NCI-H1092 (cell line): ENCODE results near the gene SELL.
"Not testable (repeated sequence)": the region's sequence is repeated elsewhere in the genome, so short reads cannot be mapped to it uniquely, and the experiment has no call there.

Experiments
- DNase-seq: peaks from one replicate; lab custom pipeline; 2025; lab: John Stamatoyannopoulos, UW

The SELL gene

GRCh38 chr1:169667699-169668596 is 43.5 kb downstream of the SELL start:
- not testable (repeated sequence) for DNase-seq

GRCh38 chr1:169667227-169667639 is 44.2 kb downstream of the SELL start:
- DNase-seq = not testable (repeated sequence)

GRCh38 chr1:169662680-169663079 is 48.7 kb downstream of the SELL start:
- DNase-seq = not testable (repeated sequence)

- not testable (repeated sequence) for DNase-seq
Measured at GRCh38 chr1:169661066-169661465, 50.4 kb downstream of the SELL start.

DNA sequence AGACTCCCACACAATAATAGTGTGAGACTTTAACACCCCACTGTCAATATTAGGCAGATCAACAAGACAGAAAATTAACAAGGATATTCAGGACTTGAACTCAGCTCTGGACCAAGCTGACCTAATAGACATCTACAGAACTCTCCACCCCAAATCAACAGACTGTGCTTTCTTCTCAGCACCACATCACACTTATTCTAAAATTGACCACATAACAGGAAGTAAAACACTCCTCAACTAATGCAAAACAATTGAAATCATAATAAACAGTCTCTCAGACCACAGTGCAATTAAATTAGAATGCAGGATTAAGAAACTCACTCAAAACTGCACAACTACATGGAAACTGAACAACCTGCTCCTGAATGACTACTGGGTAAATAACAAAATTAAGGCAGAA is 52.6 kb downstream of the SELL start:
- not testable (repeated sequence) for DNase-seq

GRCh38 chr1:169653873-169654272 is 57.5 kb downstream of the SELL start:
- no peak for DNase-seq

DNA sequence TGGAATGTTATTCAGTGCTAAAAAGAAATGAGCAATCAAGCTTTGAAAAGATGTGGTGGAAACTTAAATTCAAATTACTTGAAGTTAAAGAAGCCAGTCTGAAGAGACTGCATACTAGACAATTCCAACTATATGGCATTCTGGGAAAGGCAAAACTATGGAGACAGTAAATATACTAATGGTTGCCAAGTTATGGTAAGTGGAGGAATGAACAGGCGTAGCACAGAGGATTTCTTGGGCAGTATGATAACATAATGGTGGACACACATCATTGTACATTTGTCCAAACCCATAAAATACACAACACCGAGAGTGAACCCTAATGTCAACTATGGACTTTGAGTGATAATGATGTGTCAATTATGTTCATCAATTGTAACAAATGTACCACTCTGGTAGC is 60.4 kb downstream of the SELL start:
- no peak for DNase-seq

GRCh38 chr1:169650551-169650950 is 60.9 kb downstream of the SELL start:
- no peak for DNase-seq

DNA sequence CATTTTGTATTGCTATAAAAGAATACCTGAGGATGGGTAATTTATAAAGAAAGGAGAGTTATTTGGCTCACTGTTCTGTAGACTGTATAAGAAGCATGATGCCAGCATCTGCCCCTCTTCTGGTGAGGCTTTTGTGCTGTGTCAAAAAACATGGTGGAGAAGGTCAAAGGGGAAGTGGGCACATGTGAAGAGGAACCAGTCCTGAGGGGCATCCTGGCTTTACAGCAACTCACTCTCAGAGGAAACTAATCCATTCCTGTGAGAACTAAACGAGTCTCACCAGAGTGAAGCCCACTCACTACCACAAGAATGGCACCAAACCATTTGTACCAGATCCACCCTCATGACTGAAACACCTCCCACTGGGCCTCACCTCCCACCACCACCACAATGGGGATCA is 62.7 kb downstream of the SELL start:
- DNase-seq = no peak

DNA sequence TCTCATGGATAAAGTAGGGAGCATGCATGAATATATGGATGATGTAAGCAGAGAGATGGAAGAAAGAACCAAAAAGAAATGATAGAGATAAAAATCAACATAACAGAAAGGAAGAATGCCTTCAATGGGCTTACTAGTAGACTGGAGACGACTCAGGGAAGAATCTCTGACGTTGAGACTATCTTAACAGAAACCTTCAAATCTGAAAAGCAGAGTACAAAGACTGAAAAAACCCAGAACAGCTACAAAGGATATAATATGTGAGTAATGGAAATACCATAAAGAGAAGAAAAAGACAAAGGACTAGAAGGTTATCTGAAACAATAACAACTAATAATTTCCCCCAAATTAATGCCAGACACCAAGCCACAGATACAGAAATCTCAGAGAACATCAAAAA is 63.2 kb downstream of the SELL start:
- no peak for DNase-seq

- no peak for DNase-seq
Measured at GRCh38 chr1:169647512-169647911, 63.9 kb downstream of the SELL start.

GRCh38 chr1:169644297-169644696 is 67.1 kb downstream of the SELL start:
- no peak for DNase-seq
